Mesenchymal stem cell (in vitro differentiated cells and primary cell): ENCODE data around the gene BOD1L2.
A peak's percentile ranks its signal among the peaks of the same experiment; 100 is the strongest.

ENCODE experiments used
- DNase-seq: peaks from one replicate; pipeline ENCODE4 v3.0.0-alpha.2; 2013
- H2AFZ ChIP-seq: one replicate; pipeline ENCODE4 v1.6.1; 2013; ENCODE audit warnings: low read depth, mild to moderate bottlenecking, control low read depth, inconsistent platforms, low read length, moderate library complexity
- H2AK5ac ChIP-seq: 2 replicates; pipeline ENCODE4 v1.6.1; 2013; ENCODE audit warnings: low read length, moderate library complexity, mild to moderate bottlenecking, inconsistent platforms; ENCODE audit not compliant: severe bottlenecking
- H2BK120ac ChIP-seq: one replicate; pipeline ENCODE4 v1.6.1; 2013; ENCODE audit warnings: low read depth, mild to moderate bottlenecking, inconsistent platforms, low read length, moderate library complexity
- H2BK12ac ChIP-seq, 2 experiments: one replicate each; pipeline ENCODE4 v1.6.1; 2013; ENCODE audit warnings: inconsistent platforms in 2 of 2, low read length in 2 of 2, mild to moderate bottlenecking in 2 of 2, moderate library complexity in 2 of 2, control low read depth in 1 of 2
- H2BK15ac ChIP-seq: one replicate; pipeline ENCODE4 v1.6.1; 2013; ENCODE audit warnings: mild to moderate bottlenecking, low read depth, inconsistent platforms; ENCODE audit not compliant: poor library complexity, severe bottlenecking
- H2BK5ac ChIP-seq: 2 replicates; pipeline ENCODE4 v1.6.1; 2013; ENCODE audit warnings: low read depth, mild to moderate bottlenecking, low read length, control low read depth, inconsistent platforms; ENCODE audit not compliant: poor library complexity, severe bottlenecking
- H3K14ac ChIP-seq, 2 experiments: one replicate each; pipeline ENCODE4 v1.6.1; 2013; ENCODE audit warnings: inconsistent platforms in 2 of 2, low read length in 2 of 2, control low read depth in 1 of 2, mild to moderate bottlenecking in 1 of 2, moderate library complexity in 1 of 2
- H3K18ac ChIP-seq, 2 experiments: one replicate each; pipeline ENCODE4 v1.6.1; 2013; ENCODE audit warnings: inconsistent platforms in 2 of 2, low read length in 2 of 2, control low read depth in 1 of 2, low read depth in 1 of 2, mild to moderate bottlenecking in 1 of 2
- H3K23ac ChIP-seq, 2 experiments: one replicate each; pipeline ENCODE4 v1.6.1; 2013; ENCODE audit warnings: inconsistent platforms in 2 of 2, low read length in 2 of 2, mild to moderate bottlenecking in 2 of 2, moderate library complexity in 2 of 2, control low read depth in 1 of 2
- H3K27ac ChIP-seq: 2 replicates; pipeline ENCODE4 v1.5.1; 2013; ENCODE audit warnings: mild to moderate bottlenecking, moderate library complexity, low read length, control low read depth, inconsistent platforms; ENCODE audit not compliant: poor library complexity, severe bottlenecking
- H3K27me3 ChIP-seq, 2 experiments: 2 replicates each; pipeline versions ENCODE4 v1.6.1 to v1.7.0; 2013; ENCODE audit warnings: low read length in 2 of 2, mild to moderate bottlenecking in 2 of 2, moderate library complexity in 2 of 2, control low read depth in 1 of 2, inconsistent platforms in 1 of 2; ENCODE audit not compliant: control insufficient read depth in 1 of 2, insufficient read depth in 1 of 2
- H3K36me3 ChIP-seq, 2 experiments: 2 replicates each; pipeline versions ENCODE4 v1.6.1 to v1.7.0; 2013; ENCODE audit warnings: low read length in 2 of 2, control low read depth in 1 of 2, inconsistent platforms in 1 of 2, low read depth in 1 of 2, mild to moderate bottlenecking in 1 of 2; ENCODE audit not compliant: insufficient read depth in 2 of 2, control insufficient read depth in 1 of 2
- H3K4ac ChIP-seq, 2 experiments: one replicate each; pipeline ENCODE4 v1.6.1; 2013; ENCODE audit warnings: inconsistent platforms in 2 of 2, low read length in 2 of 2, mild to moderate bottlenecking in 2 of 2, moderate library complexity in 2 of 2, control low read depth in 1 of 2, low read depth in 1 of 2
- H3K4me1 ChIP-seq: 2 replicates; pipeline ENCODE4 v1.6.1; 2013; ENCODE audit warnings: low read depth, low read length, control low read depth; ENCODE audit not compliant: control insufficient read depth, insufficient read depth
- H3K4me2 ChIP-seq: 2 replicates; pipeline ENCODE4 v1.6.1; 2013; ENCODE audit warnings: low read length, mild to moderate bottlenecking, inconsistent platforms; ENCODE audit not compliant: poor library complexity, severe bottlenecking
- H3K4me3 ChIP-seq, 2 experiments: 2 replicates each; pipeline versions ENCODE4 v1.5.1 to v1.7.0; 2013; ENCODE audit warnings: low read length in 2 of 2, mild to moderate bottlenecking in 2 of 2, control low read depth in 1 of 2, low read depth in 1 of 2; ENCODE audit not compliant: insufficient read depth in 1 of 2
- H3K79me1 ChIP-seq: replicated peaks from 2 replicates; pipeline ENCODE4 v1.6.1; 2013; ENCODE audit warnings: mild to moderate bottlenecking, control low read depth, low read length, inconsistent platforms; ENCODE audit not compliant: poor library complexity, severe bottlenecking
- H3K9ac ChIP-seq: 2 replicates; pipeline ENCODE4 v1.7.0; 2013; ENCODE audit warnings: mild to moderate bottlenecking, low read length, moderate library complexity
- H3K9me3 ChIP-seq: 2 replicates; pipeline ENCODE4 v1.7.0; 2013; ENCODE audit warnings: mild to moderate bottlenecking, low read length; ENCODE audit not compliant: control insufficient read depth
- H4K8ac ChIP-seq: one replicate; pipeline ENCODE4 v1.6.1; 2013; ENCODE audit warnings: inconsistent platforms, mild to moderate bottlenecking, low read length, moderate library complexity
- H4K91ac ChIP-seq: one replicate; pipeline ENCODE4 v1.6.1; 2013; ENCODE audit warnings: mild to moderate bottlenecking, low read length, inconsistent platforms
- WGBS: methylation state at CpG from one replicate; pipeline ENCODE4 v1.1.7; 2013; ENCODE audit warnings: mixed read lengths; 5-methylcytosine and 5-hydroxymethylcytosine counted together

The BOD1L2 gene

DNA sequence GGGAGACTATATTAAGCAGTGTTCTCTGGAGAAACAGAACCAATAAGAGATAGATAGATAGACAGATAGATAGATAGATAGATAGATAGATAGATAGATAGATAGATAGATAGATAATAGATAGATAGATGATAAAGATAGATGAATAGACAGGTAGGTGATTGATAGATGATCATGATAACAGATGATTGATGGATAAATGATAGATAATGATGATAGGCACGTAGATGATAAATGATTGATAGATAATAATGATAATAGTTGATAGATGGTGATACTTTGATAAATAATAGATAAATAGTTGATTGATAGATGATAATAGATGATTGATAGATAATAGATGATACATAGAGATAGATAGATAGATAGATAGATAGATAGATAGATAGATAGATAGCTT is 48.5 kb downstream of the BOD1L2 start:
- peaks cover 1% of the 10 kb centered on the region for H3K4me1 ChIP-seq
- 37% methylated on average over 1 of the region's 1 CpG for WGBS

DNA sequence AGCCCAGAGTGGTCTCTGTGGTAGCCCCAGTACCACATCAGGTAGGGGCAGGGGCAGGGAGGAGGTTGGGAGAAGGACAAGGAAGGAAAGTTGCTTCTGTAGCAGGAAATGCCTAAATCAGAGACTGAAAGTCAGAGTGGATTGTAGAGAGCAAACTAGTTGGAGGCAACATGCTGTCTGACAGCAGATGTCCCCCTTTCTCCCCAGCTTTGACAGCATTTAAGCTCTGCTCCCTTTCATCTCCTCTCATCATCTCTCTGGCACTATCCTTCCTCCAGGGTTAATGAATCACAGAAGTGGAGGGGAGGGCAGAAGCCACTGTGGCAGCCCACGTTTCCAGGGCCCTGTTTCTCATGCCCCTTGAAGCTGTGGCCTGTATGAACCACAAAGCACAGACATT is 50.4 kb downstream of the BOD1L2 start:
- Histone ChIP-seq H3K9me3 (no peaks in the 10 kb centered on the region), H2AK5ac (no peak overlapping the region), H3K4me3 (no peak overlapping the region), H2BK120ac (no peak overlapping the region), H3K4ac (no peak overlapping the region), H4K91ac (no peak overlapping the region), H3K27me3 (peaks cover 0 to 38% of the 10 kb centered on the region in 2 experiments), H2BK5ac (no peak overlapping the region), H2BK12ac (no peak overlapping the region), H3K18ac (no peak overlapping the region), H3K14ac (no peak overlapping the region), H4K8ac (no peak overlapping the region), H3K23ac (no peak overlapping the region), H3K4me2 (no peak overlapping the region), H3K79me1 (no peaks in the 10 kb centered on the region), H2BK15ac (no peak overlapping the region), H2AFZ (peak overlapping the region; percentile 1), H3K9ac (no peak overlapping the region), H3K27ac (no peak overlapping the region), H3K36me3 (no peaks in the 10 kb centered on the region), H3K4me1 (peaks cover 1% of the 10 kb centered on the region)
- 8% methylated on average over 1 of the region's 1 CpG for WGBS
- no peak for DNase-seq

More for the DNA sequence above, 48.5 kb downstream of the BOD1L2 start:
- no peak for DNase-seq
- Histone ChIP-seq H3K9ac (no peak overlapping the region), H2BK12ac (no peak overlapping the region), H3K23ac (no peak overlapping the region), H3K4me2 (no peak overlapping the region), H2BK15ac (no peak overlapping the region), H2AK5ac (no peak overlapping the region), H3K27me3 (peaks cover 0 to 32% of the 10 kb centered on the region in 2 experiments), H3K27ac (no peak overlapping the region), H3K9me3 (no peaks in the 10 kb centered on the region), H3K18ac (no peak overlapping the region), H2BK5ac (no peak overlapping the region), H3K14ac (no peak overlapping the region), H2BK120ac (no peak overlapping the region), H3K4ac (no peak overlapping the region), H3K4me3 (no peak overlapping the region), H3K79me1 (no peaks in the 10 kb centered on the region), H4K91ac (no peak overlapping the region), H4K8ac (no peak overlapping the region), H2AFZ (no peak overlapping the region), H3K36me3 (no peaks in the 10 kb centered on the region)

DNA sequence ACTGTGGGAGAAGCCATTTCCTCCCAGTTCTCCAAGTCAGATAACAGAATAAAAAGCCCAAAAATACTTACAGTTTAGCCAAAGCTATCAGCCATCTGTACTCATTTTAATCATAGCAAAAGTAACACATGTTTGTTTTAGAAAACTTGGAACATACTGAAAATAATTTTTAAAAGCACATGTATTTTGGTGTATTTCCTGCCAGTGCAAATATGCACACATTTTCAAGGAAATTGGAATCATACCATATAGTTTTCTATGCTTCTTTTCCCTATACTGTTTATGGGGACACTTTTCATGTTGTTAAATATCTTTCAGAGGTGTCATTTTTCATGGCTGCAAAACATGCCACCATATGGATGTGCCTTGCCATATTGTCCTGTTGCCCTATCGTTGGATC is 51.2 kb downstream of the BOD1L2 start:
- Histone ChIP-seq H2BK12ac (no peak overlapping the region), H2BK15ac (no peak overlapping the region)

More for the DNA sequence above, 51.2 kb downstream of the BOD1L2 start:
- DNase-seq: no peak
- no peak overlapping the region for H2BK120ac ChIP-seq
- no peaks in the 10 kb centered on the region for H3K79me1 ChIP-seq
- H3K27me3 ChIP-seq: peaks cover 0 to 38% of the 10 kb centered on the region in 2 experiments
- no peak overlapping the region for H3K18ac ChIP-seq
- no peak overlapping the region for H3K4me2 ChIP-seq
- no peak overlapping the region for H4K8ac ChIP-seq
- no peak overlapping the region for H3K14ac ChIP-seq
- no peak overlapping the region for H3K27ac ChIP-seq
- H3K4ac ChIP-seq: no peak overlapping the region
- H3K36me3 ChIP-seq: no peaks in the 10 kb centered on the region
- H3K9ac ChIP-seq: no peak overlapping the region
- H3K23ac ChIP-seq: no peak overlapping the region
- no peak overlapping the region for H3K4me3 ChIP-seq
- H4K91ac ChIP-seq: no peak overlapping the region
- no peaks in the 10 kb centered on the region for H3K9me3 ChIP-seq
- peaks cover 1% of the 10 kb centered on the region for H3K4me1 ChIP-seq
- WGBS: 61% methylated on average over 1 of the region's 1 CpG
- no peak overlapping the region for H2BK5ac ChIP-seq
- H2AFZ ChIP-seq: no peak overlapping the region
- H2AK5ac ChIP-seq: no peak overlapping the region
